Fibroblast of villous mesenchyme (primary cell): ENCODE data around the gene STIP1. TPM values are rescaled to one million over a fixed set of nuclear protein-coding genes. Genes with fewer than 3 reads are reported as not detected.

Source experiments
- DNase-seq: peaks from one replicate; pipeline ENCODE4 v3.0.0-alpha.2; 2010; ENCODE audit warnings: low read depth
- H3K4me3 ChIP-seq: 2 replicates; pipeline ENCODE4 v1.5.1; 2011; ENCODE audit warnings: low read depth, mild to moderate bottlenecking, low read length
- CTCF ChIP-seq: IDR thresholded peaks from 2 replicates; pipeline ENCODE4 v1.5.1; 2012; ENCODE audit warnings: low read depth, mild to moderate bottlenecking, low read length; ENCODE audit not compliant: insufficient read depth
- total RNA-seq: library from RNA; depleted of rRNA; stranded (reverse); fragments of >200 nt; gene quantifications from 2 replicates; pipeline ENCODE4 v1.2.3, GENCODE V29; 2012

STIP1 gene
- total RNA-seq, 1 donor: 206 TPM

DNA sequence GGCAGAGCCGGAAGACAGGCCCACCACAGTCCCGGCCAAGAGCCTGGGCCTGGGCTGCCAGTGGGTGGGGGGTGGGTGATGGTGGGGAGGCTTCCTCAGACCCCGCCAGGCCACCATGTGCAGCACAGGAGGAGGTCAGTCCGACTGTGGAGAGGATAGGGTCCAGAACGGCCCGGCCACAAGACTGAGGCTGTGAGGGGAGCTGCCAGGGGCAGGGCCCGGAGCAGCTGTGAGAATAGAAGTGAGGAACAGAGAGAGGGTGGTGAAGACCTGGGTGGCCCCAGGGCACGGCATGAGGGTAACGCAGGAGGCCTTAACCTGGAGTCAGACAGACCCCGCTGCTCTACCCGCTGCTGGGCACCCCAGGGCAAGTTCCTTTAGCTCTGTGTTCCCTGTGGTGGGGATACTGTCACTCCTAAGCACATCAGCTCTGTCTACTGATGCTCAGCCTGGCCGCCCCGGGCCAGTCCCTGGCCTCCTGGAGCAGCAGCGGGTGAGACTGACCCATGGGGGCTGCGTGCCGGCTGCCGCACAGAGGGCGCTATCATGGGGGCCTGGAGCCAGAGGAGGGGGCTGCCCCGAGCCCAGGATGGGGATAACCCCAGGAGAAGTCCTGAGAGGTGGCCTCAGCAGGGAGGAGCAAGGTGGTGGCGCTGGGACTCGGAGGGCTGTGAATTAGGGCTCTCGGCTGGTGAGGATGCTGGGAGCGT, 22.3 kb downstream of the STIP1 start:
- no peak for TF ChIP-seq CTCF
- DNase-seq: no peak

DNA sequence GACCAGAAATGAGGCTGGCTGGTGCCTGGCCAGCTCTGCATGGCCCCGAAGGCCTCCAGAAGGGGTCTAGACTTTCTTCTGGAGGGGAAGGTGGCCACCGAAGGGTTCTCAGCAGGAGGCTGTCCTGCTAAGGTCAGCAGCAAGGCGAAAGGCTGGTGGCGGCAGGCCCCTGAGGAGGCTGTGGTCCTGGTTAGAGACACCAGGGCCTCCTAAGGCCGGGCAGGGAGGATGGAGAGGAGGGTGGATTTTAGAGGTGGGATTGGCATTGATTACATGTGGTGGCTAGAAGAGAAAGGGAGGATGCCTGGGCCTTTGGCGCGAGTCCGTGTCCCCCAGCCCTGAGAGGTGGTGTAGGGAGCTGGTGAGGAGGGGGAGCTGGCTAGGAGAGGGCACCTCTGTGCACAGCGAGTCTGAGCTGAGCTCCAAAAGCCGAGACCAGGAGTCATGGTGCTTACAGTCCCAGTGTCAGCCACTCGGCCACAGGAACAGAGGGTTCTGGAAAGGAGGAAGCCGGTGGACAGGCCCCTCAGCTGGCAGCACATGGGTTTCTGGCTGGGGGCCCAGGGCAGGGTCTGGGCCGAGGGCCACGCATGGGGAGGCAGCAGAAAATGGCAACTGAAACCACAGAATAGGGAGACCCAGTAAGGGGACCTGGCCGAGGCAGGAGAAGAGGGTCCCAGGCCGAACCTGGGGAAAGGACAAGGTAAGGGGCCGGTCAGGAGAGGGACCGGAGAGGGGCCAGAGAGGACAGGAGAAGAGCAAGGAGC, 23.0 kb downstream of the STIP1 start:
- no peak for TF ChIP-seq CTCF
- DNase-seq: no peak
- H3K4me3 ChIP-seq: no peak overlapping the region

More for the DNA sequence above, 22.3 kb downstream of the STIP1 start:
- peak overlapping the region; percentile 10 for H3K4me3 ChIP-seq

GRCh38 chr11:64209563-64209843, 23.5 kb downstream of the STIP1 start:
- DNase-seq: no peak
- H3K4me3 ChIP-seq: no peak overlapping the region
- no peak for TF ChIP-seq CTCF

- H3K4me3 ChIP-seq: no peak overlapping the region
- DNase-seq: no peak
- no peak for TF ChIP-seq CTCF
Observed at GRCh38 chr11:64210301-64211020, 24.5 kb downstream of the STIP1 start.

DNA sequence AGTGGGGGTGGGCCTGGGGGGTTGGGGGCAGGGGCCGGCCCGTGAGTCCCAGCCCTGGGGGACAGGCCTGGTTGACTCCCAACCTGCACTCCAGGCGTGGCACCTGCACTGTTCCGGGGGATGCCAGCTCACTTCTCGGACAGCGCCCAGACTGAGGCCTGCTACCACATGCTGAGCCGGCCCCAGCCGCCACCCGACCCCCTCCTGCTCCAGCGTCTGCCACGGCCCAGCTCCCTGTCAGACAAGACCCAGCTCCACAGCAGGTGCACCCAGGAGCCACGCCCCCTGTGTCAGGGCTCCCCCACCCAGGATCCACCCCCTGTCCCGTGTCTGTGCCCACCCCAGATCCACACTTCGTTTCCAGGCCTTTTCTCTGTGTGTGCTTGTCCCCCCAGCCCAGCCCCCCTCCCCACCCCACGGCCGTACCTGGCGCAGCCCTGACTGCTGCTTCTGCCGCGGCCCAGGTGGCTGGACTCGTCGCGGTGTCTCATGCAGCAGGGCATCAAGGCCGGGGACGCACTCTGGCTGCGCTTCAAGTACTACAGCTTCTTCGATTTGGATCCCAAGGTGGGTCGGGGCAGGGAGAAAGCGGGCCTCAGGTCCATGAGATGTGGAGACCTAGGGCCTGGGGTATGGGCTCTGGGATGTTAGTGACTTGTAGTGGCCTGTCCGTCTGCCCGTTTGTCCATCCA, 25.4 kb downstream of the STIP1 start:
- DNase-seq: no peak

More for the DNA sequence above, 25.4 kb downstream of the STIP1 start:
- no peak overlapping the region for H3K4me3 ChIP-seq
- TF ChIP-seq CTCF: no peak
